GM12864 (cell line): ENCODE results near the gene ZNF771.
A peak's percentile ranks its signal among the peaks of the same experiment; 100 is the strongest.

ENCODE experiments used
- DNase-seq: peaks from one replicate; pipeline ENCODE4 v3.0.0-alpha.2; 2011; ENCODE audit warnings: low read depth
- H3K4me3 ChIP-seq: 2 replicates; pipeline ENCODE4 v1.5.1; 2011; ENCODE audit warnings: mild to moderate bottlenecking, low read depth, low read length, control low read depth
- TF ChIP-seq, protein P1 (sequence below): IDR thresholded peaks from 2 replicates; pipeline ENCODE4 v1.5.1; 2011; ENCODE audit warnings: low read depth, mild to moderate bottlenecking, moderate library complexity, low read length, control low read depth, inconsistent platforms; ENCODE audit errors: missing control alignments

The ZNF771 gene

DNA sequence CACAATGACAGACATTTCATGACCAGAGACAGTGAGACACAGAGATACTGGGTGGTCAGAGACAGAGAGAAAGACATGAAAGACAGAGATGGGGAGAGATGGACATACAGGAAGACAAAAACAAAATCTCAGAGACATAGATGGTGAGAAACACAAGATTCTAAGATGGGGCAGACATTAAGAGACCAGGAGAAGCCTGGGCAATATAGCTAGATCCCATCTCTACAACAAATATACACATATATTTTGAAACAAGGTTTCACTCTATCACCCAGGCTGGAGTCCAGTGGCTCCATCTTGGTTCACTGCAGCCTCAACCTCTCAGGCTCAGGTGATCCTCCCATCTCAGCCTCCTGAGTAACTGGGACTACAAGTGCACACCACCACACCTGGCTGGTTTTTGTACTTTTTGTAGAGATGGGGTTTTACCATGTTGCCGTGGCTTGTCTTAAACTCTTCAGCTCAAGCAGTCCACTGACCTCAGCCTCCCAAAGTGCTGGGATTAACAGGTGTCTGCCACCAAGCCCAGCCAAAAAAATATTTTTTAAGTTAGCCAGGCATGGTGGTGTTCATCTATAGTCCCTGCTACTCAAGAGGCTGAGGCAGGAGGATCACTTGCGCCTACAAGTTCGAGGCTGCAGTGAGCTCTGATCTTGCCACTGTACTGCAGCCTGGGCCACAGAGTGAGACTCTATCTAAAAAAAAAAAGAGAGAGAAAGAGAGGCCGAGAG lies 27.2 kb upstream of the ZNF771 start:
- TF ChIP-seq, protein P1, sequence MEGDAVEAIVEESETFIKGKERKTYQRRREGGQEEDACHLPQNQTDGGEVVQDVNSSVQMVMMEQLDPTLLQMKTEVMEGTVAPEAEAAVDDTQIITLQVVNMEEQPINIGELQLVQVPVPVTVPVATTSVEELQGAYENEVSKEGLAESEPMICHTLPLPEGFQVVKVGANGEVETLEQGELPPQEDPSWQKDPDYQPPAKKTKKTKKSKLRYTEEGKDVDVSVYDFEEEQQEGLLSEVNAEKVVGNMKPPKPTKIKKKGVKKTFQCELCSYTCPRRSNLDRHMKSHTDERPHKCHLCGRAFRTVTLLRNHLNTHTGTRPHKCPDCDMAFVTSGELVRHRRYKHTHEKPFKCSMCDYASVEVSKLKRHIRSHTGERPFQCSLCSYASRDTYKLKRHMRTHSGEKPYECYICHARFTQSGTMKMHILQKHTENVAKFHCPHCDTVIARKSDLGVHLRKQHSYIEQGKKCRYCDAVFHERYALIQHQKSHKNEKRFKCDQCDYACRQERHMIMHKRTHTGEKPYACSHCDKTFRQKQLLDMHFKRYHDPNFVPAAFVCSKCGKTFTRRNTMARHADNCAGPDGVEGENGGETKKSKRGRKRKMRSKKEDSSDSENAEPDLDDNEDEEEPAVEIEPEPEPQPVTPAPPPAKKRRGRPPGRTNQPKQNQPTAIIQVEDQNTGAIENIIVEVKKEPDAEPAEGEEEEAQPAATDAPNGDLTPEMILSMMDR: no peak
- no peak for DNase-seq
- no peak overlapping the region for H3K4me3 ChIP-seq

DNA sequence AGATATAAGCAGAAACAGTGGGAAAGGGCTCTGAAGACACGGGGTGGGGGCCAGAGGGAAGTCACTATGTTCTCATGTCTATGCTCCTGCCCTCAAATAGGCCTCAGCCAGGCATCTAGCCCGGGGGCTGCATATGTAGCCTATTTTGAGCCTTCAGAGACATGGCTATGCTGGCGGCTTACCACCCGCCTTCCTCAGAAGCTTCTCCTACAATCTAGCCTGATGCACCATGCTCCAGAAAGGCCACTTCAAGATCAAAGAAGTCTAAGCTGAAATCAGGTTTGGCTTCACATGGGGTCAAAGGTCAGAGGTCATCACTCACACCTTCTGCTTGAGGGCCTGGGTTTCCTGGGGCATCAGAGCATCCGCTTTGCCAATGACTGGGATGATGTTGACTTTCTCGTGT lies 26.6 kb upstream of the ZNF771 start:
- DNase-seq: no peak
- TF ChIP-seq, protein P1: no peak
- H3K4me3 ChIP-seq: no peak overlapping the region; the same call in 1 of the 2 replicates

DNA sequence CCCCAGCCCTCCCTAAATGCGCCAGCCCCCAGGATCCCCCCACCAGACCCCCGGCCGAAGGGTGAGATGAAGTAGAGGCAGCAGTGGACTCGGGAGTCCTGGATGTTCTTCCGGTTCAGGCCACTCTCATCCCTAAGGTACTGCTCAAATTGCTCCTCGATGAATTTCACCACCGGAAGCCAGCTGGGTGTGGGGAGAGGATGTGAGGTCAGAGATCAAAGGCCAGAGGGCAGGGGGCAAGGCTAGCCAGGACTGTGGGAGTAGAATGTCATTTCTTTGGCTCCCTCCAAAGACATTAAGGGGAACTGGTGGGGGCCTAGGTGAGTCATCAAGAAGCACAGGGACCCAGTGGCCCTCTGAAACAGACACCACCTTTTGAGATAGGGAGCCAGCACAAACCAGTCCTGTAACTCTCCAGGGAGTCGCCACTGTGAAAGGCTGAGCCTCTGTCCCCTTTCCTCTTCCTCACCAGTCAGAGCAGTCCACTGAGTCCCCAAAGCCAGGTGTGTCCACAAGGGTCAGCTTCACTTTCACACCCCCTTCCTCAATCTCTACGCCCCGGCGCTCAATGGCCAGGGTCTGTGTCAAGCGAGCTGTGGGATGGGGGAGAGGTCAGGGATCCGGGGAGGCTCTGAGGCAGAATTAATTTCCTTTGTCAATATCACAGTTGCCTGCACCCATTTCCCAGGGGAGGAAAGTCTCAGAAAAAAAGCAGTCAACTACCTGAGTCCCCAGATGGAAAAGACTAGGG lies 25.9 kb upstream of the ZNF771 start:
- no peak for DNase-seq
- TF ChIP-seq, protein P1: no peak
- peak overlapping the region; percentile 63 for H3K4me3 ChIP-seq

DNA sequence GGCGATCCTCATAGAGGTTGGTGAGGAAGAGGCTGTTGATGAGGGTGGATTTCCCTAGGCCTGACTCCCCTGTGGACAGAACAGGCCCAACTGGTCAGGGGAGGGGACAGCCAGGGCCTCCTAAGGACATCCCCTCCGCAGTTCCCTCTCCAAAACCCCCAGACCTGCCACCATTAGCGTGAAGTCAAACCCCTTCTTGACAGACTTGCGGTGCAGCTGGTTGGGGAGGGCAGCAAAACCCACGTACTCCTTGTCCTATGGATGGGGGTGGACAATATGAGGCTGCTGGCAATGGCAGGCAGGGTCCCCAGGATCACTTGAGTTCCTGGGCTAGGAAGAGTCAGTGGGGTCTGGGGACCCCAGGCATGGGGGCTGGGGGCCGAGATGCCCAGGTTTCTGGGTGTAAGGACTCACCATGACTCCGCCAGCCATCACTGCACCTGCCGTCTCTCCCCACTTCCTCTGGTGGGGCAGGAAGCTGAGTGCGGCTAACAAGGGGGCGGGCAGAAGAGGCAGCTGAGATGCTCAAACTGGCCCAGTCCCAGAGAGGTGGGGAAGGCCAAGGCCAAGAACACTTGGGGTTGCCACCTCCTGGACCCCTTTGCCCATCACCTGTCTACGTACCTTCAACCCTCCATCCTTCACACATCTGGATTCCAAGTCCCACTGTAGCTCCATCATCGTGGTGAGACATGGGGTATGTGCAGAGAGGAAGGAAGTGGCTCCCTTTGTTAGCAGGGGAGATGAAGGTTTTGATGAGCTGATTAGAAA lies 25.1 kb upstream of the ZNF771 start, which contains the start of gene SEPTIN1:
Gene SEPTIN1 (minus strand): TSS at position 451 of the 771 bp plus-strand sequence. CDS start 19 bp downstream, at position 432.
- H3K4me3 ChIP-seq: peak within 1 kb of the TSS; percentile 63
- DNase-seq: no peak
- TF ChIP-seq, protein P1: no peak

DNA sequence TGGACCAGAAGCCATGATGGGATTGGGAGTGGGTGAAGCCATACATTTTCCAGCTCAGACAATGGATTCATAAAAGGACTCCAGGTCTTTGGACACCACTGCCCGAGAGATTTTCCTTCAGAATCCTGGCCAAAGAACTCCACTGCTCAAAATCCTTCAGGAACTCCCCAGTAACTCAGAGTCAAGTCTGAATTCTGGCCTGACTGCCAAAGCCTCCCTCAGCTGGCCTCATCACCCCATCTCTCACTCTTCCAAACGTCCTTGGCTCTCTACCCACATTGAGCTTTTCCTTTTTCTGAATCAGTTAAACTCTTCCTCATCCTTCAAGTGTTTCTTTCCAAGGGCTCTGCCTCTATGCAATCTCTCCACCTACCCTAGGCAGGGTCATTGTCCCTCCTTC lies 23.9 kb upstream of the ZNF771 start:
- TF ChIP-seq, protein P1: no peak
- no peak overlapping the region for H3K4me3 ChIP-seq
- DNase-seq: no peak

DNA sequence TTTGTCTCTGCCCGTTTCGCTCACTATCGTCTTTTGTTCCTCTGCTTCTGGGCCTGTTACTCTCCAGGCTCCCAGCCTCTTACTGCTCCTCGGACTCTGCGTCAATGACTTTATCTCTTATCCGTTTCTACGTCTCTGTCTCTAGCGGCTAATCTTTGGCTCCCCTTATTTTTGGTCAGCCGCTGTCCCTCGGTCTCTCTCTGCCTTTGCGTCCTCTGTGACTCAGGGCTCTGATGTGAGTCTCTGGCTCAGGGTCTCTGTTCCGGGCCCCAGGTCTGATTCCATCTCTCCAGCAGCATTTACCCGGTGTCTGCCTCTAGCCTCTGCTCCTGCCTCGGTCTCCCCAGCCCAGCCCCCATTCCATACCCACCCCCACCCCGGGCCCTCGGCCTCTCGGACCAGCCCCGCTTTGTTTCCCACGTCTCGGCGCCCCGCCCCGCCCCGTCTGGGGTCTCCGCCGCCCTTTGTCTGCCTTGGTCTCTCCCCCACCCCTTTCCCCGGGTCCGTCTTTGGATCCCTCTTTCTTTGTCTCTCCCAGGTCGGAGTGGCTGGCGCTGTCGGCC lies 12.7 kb upstream of the ZNF771 start:
- H3K4me3 ChIP-seq: peak overlapping the region; percentile 92
- no peak for DNase-seq
- TF ChIP-seq, protein P1: no peak
